Effector CD4-positive, alpha-beta T cell (primary cell): ENCODE data around the gene SLC22A31.

Experiments
- DNase-seq: peaks from one replicate; pipeline ENCODE4 v3.0.0-alpha.2; 2020

The SLC22A31 gene

GRCh38 chr16:89147085-89147817 is 53.1 kb downstream of the SLC22A31 start:
- DNase-seq: no peak

GRCh38 chr16:89146211-89147005 is 53.9 kb downstream of the SLC22A31 start:
- DNase-seq: no peak
